Neural progenitor cell (in vitro differentiated cells): ENCODE results near the gene C3orf52. TPM values are rescaled to one million over a fixed set of nuclear protein-coding genes. Genes with fewer than 3 reads are reported as not detected.

Source experiments
- DNase-seq: peaks from one replicate; pipeline ENCODE4 v3.0.0-alpha.2; 2016; ENCODE audit warnings: low spot score
- H2AFZ ChIP-seq: fragments of 200-600 bp; sonication (generic); replicated peaks from 2 replicates; pipeline ENCODE4 v1.6.1; 2016; ENCODE audit warnings: antibody characterized with exemption
- H3F3A ChIP-seq: fragments of 200-600 bp; sonication (generic); 2 replicates; pipeline ENCODE4 v1.6.1; 2016; ENCODE audit warnings: antibody characterized with exemption, low read depth
- H3K27ac ChIP-seq: fragments of 200-600 bp; sonication (generic); 2 replicates; pipeline ENCODE4 v1.5.1; 2016; ENCODE audit warnings: mild to moderate bottlenecking
- H3K27me3 ChIP-seq: fragments of 200-600 bp; sonication (generic); 2 replicates; pipeline ENCODE4 v1.6.1; 2016; ENCODE audit warnings: mild to moderate bottlenecking, moderate library complexity
- H3K36me3 ChIP-seq: fragments of 200-600 bp; sonication (generic); 2 replicates; pipeline ENCODE4 v1.5.1; 2016
- H3K4me1 ChIP-seq: fragments of 200-600 bp; sonication (generic); 2 replicates; pipeline ENCODE4 v1.6.1; 2016; ENCODE audit warnings: mixed run types
- H3K4me2 ChIP-seq: fragments of 200-600 bp; sonication (generic); 2 replicates; pipeline ENCODE4 v1.6.1; 2016
- H3K4me3 ChIP-seq: fragments of 200-600 bp; sonication (generic); 2 replicates; pipeline ENCODE4 v1.5.1; 2016
- H3K79me2 ChIP-seq: fragments of 200-600 bp; sonication (generic); 2 replicates; pipeline ENCODE4 v1.6.1; 2016; ENCODE audit warnings: low read depth
- H3K9ac ChIP-seq: fragments of 200-600 bp; sonication (generic); 2 replicates; pipeline ENCODE4 v1.6.1; 2016
- H3K9me3 ChIP-seq: fragments of 200-600 bp; sonication (generic); 2 replicates; pipeline ENCODE4 v1.5.1; 2016; ENCODE audit warnings: low read depth
- H4K20me1 ChIP-seq: fragments of 200-600 bp; sonication (generic); 2 replicates; pipeline ENCODE4 v1.6.1; 2016; ENCODE audit warnings: low read depth
- H3K27ac Mint-ChIP-seq: 3 replicates; pipeline ENCODE4 v1.8.0; 2021; ENCODE audit warnings: mixed read lengths
- H3K27me3 Mint-ChIP-seq: 2 replicates; pipeline ENCODE4 v1.8.0; 2022; ENCODE audit warnings: low read depth, mild to moderate bottlenecking, inconsistent platforms, moderate library complexity, mixed read lengths; ENCODE audit not compliant: insufficient read depth
- H3K36me3 Mint-ChIP-seq: 3 replicates; pipeline ENCODE4 v1.8.0; 2021; ENCODE audit warnings: mixed read lengths
- H3K4me1 Mint-ChIP-seq: 3 replicates; pipeline ENCODE4 v1.8.0; 2021; ENCODE audit warnings: mixed read lengths
- H3K4me3 Mint-ChIP-seq: 3 replicates; pipeline ENCODE4 v1.8.0; 2021; ENCODE audit warnings: mild to moderate bottlenecking, moderate library complexity, mixed read lengths
- H3K9me3 Mint-ChIP-seq: 3 replicates; pipeline ENCODE4 v1.8.0; 2020; ENCODE audit warnings: mixed read lengths
- CTCF ChIP-seq: fragments of 200-600 bp; sonication (generic); IDR thresholded peaks from 2 replicates; pipeline ENCODE4 v1.5.1; 2017; ENCODE audit warnings: antibody characterized with exemption, mild to moderate bottlenecking
- EZH2 ChIP-seq: fragments of 200-600 bp; sonication (generic); IDR thresholded peaks from 2 replicates; pipeline ENCODE4 v1.6.1; 2017; ENCODE audit warnings: antibody characterized with exemption, mild to moderate bottlenecking, moderate library complexity
- EZH2phosphoT487 ChIP-seq: fragments of 200-600 bp; sonication (generic); IDR thresholded peaks from 2 replicates; pipeline ENCODE4 v1.6.1; 2017; ENCODE audit warnings: antibody characterized with exemption
- total RNA-seq: library from RNA; depleted of rRNA; stranded (reverse); fragments of >200 nt; gene quantifications from 2 replicates; pipeline ENCODE4 v1.2.3, GENCODE V29; 2015; ENCODE audit warnings: low replicate concordance

Gene C3orf52
- total RNA-seq, 1 donor from 2014 or later: 4.9 TPM

DNA sequence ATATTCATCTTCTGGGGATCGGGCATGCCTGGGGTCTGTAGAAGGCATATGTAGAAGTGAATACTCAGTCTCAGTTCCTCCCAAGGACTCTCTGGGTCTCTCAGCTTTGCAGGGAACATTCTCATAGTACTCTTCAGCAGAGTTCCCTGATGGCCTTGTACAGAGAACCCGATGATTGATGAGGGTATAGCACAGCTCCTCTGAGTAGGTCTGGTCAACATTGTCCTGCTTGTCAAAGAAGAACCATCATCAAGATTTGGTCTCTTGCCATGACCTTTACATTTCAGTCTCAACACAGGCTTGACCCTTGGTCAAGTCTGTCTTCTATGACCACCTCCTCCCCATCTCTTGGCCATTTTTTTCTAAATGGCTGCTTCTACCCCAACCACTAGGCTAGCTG lies 37.4 kb downstream of the C3orf52 start:
- Histone ChIP-seq H3K4me1 (peaks cover 53% of the 10 kb centered on the region), H3K9ac (no peak overlapping the region), H3K4me2 (no peak overlapping the region), H3K27me3 (no peaks in the 10 kb centered on the region), H3K27ac (no peak overlapping the region), H3K36me3 (no peaks in the 10 kb centered on the region), H3K4me3 (no peak overlapping the region), H3K9me3 (no peaks in the 10 kb centered on the region), H3K79me2 (no peaks in the 10 kb centered on the region), H4K20me1 (no peaks in the 10 kb centered on the region), H2AFZ (no peak overlapping the region), H3F3A (peaks cover 45% of the 10 kb centered on the region)
- DNase-seq: no peak
- Mint-ChIP-seq H3K27me3 (peaks cover 8% of the 10 kb centered on the region), H3K4me3 (no peak overlapping the region), H3K9me3 (no peaks in the 10 kb centered on the region), H3K36me3 (no peaks in the 10 kb centered on the region), H3K4me1 (peaks cover 41% of the 10 kb centered on the region), H3K27ac (no peak overlapping the region)
- no peak for TF ChIP-seq CTCF
- no peak for TF ChIP-seq EZH2
- no peak for TF ChIP-seq EZH2phosphoT487

GRCh38 chr3:112124907-112125607 lies 38.9 kb downstream of the C3orf52 start:
- no peaks in the 10 kb centered on the region for H3K36me3 ChIP-seq
- no peak overlapping the region for H3K4me3 ChIP-seq
- H3K36me3 Mint-ChIP-seq: no peaks in the 10 kb centered on the region
- peak overlapping the region; percentile 35 for H3K27ac Mint-ChIP-seq
- TF ChIP-seq EZH2phosphoT487: no peak
- no peak for TF ChIP-seq CTCF
- no peak for TF ChIP-seq EZH2
- DNase-seq: no peak
- peaks cover 30% of the 10 kb centered on the region for H3F3A ChIP-seq
- H3K9me3 ChIP-seq: no peaks in the 10 kb centered on the region
- no peak overlapping the region for H3K4me3 Mint-ChIP-seq
- no peaks in the 10 kb centered on the region for H4K20me1 ChIP-seq
- H3K4me1 ChIP-seq: peaks cover 58% of the 10 kb centered on the region
- H3K79me2 ChIP-seq: no peaks in the 10 kb centered on the region
- no peaks in the 10 kb centered on the region for H3K27me3 ChIP-seq
- H3K4me2 ChIP-seq: peak overlapping the region; percentile 57
- H2AFZ ChIP-seq: peak overlapping the region; percentile 89
- H3K9ac ChIP-seq: no peak overlapping the region
- peak overlapping the region; percentile 51 for H3K27ac ChIP-seq
- no peaks in the 10 kb centered on the region for H3K9me3 Mint-ChIP-seq
- peaks cover 43% of the 10 kb centered on the region for H3K4me1 Mint-ChIP-seq
- peaks cover 6% of the 10 kb centered on the region for H3K27me3 Mint-ChIP-seq

DNA sequence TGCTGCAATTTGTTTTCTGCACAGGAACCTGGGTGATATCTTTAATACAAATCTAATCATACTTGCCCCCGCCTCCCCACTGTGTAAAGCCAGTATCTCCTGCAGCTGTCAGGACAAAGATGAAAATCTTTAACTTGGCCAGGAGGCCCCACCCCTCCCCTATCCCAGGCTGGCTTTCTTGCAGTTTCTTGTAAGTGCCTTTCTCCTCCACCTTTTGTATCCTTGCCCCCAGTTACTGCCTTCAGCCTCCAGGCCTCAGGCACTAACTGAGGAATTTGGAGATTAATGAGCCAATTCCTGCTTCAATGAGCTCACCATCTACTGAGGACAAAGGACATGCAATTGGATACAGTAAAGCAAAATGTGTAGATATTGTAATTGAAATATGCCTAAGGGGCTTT lies 40.3 kb downstream of the C3orf52 start:
- Histone ChIP-seq H3K4me1 (peaks cover 53% of the 10 kb centered on the region), H3F3A (peaks cover 22% of the 10 kb centered on the region), H3K36me3 (no peaks in the 10 kb centered on the region), H3K4me3 (no peak overlapping the region), H4K20me1 (no peaks in the 10 kb centered on the region), H3K27ac (peak overlapping the region; percentile 14), H3K27me3 (no peaks in the 10 kb centered on the region), H2AFZ (no peak overlapping the region), H3K79me2 (no peaks in the 10 kb centered on the region), H3K9ac (no peak overlapping the region), H3K4me2 (peak overlapping the region; percentile 57), H3K9me3 (no peaks in the 10 kb centered on the region)
- H3K36me3 Mint-ChIP-seq: no peaks in the 10 kb centered on the region
- no peaks in the 10 kb centered on the region for H3K9me3 Mint-ChIP-seq
- DNase-seq: peak; percentile 79
- H3K4me3 Mint-ChIP-seq: no peak overlapping the region
- TF ChIP-seq EZH2 (no peak), CTCF (no peak), EZH2phosphoT487 (no peak)
- H3K27me3 Mint-ChIP-seq: peaks cover 6% of the 10 kb centered on the region
- peaks cover 42% of the 10 kb centered on the region for H3K4me1 Mint-ChIP-seq
- peak overlapping the region; percentile 72 for H3K27ac Mint-ChIP-seq
